GM03348 (cell line): ENCODE data around the gene MLXIPL.
"Not testable (repeated sequence)": the region's sequence is repeated elsewhere in the genome, so short reads cannot be mapped to it uniquely, and the experiment has no call there.

Source experiments
- DNase-seq: peaks from one replicate; pipeline ENCODE4 v3.0.0; 2012; ENCODE audit warnings: low spot score

Gene MLXIPL

DNA sequence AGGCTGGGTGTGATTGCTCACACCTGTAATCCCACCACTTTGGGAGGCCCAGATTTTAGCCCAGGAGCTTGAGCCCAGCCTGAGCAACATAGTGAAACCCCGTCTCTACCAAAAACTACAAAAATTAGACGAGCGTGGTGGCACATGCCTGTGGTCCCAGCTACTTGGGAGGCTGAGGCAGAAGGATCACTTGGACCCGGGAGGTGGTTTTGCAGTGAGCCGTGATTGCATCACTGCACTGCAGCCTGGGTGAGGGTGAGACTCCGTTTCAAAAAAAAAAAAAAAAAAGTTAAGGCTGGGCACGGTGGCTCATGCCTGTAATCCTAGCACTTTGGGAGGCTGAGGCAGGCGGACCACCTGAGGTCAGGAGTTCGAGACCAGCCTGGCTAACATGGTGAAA lies 43.3 kb downstream of the MLXIPL start:
- not testable (repeated sequence) for DNase-seq

DNA sequence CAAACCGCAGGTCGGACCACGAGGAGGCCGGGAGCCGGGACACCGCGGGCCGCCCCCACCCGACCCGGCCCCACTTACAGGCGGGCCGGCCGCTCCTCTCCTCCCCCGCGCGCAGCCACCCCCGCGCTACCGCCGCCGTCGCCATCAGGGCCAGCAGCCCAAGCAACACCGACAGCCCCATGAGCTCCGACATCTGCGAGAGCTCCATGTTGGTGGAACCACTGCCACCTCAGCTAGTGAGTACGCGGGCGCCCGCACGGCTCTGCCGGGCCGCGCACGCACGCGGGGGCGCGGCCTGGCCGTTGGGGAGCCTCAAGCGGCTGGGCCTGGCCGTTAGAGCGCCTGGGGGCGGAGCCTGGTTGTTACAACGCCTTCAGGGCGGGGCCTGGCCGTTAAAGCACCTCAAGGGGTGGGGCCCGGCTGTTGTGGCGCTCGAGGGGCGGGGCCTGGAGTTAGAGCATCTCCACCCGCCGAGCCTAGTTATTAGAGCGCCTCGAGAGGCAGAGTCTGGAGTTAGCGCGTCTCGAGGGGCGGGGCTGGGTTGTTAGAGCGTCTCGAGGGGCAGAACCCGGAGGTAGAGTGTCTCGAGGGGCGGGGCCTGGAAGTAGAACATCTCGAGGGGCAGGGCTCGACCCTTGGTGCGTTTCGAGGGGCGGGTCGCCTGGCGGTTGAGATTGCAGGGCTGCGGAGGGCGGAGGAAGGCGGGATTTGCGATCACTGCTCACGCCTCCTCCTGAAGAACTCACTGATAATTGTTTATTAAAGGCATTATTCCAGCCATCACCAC lies 45.8 kb downstream of the MLXIPL start, which contains the start of gene TBL2:
TSS of gene TBL2 (minus strand) at position 238 of the 787 bp plus-strand sequence. CDS start at position 208, 30 bp downstream.
- DNase-seq, result peak; percentile 98

DNA sequence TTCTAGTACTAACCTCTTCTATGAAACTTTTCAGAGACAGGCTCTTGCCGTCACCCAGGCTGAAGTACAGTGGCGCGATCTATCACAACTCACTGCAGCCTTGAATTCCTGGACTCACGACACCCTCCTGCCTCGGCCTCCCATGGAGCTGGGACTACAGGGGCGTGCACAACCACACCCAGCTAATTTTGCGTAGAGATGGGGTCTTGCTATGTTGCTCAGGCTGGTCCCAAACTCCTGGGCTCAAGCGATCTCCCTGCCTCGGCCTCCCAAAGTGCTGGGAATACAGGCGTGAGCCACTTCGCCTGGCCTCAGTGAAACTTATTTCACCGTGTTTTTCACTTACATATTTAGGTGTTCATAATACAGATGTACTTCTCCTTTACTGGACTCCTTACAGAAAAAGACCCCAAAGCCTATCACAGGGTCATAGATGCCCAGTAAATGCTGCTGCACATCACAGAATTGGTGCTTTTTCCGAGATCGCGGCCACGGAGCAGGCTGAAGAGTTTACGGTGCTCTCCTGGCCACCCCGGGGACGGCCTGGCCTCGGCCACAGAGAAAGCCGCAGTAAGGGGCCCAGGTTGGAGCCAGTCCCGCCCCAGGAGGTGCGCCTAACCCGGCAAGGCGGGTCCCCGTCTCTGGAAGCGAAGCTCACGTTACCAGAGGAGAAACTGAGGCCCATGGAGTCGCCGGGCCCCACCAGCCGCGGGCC lies 46.5 kb downstream of the MLXIPL start:
- no peak for DNase-seq

- DNase-seq, result no peak
These were observed 50.5 kb downstream of the MLXIPL start for GRCh38 chr7:73573791-73574190.

- DNase-seq, result no peak
These were observed 51.0 kb downstream of the MLXIPL start for GRCh38 chr7:73573276-73573675.

DNA sequence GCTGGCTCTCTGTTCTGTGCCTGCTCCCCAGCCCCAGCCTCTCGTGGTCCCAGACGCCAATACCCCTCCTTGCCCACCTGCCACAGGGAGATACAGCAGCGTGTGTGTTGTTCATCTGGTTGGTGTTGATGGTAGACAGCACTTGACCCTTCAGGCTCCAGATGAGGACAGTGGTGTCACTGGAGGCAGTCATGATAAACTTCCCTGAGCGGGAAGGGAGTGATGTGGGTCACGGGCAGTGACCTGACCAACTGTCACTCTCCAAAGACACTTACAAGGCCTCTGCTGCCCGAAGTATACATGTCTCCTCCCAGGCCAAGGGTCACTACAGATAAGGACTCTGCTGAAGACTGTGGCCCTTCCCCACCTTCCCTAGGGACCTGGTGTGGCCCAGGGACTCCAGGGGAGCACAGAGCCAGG lies 51.5 kb downstream of the MLXIPL start:
- no peak for DNase-seq

DNA sequence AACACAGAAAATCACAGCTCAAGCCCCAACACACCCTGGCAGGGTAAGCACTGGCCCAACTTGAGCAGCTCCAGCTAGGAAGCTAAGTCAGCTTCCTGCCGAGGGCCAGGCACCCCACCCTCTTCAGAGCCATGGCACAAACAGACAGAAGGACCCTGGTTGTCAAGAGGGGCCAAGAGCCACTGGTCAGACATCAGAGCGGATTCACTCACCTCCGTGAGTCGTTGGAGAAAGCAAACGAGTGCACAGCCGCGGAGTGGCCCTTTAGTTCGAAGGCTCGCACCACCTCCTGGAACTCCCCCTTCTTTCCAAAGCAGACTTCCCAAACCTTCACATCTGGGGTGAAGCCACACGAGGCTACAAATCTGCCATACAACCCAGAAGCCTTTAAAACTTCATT lies 53.3 kb downstream of the MLXIPL start:
- DNase-seq, result no peak

GRCh38 chr7:73570521-73570920 lies 53.8 kb downstream of the MLXIPL start:
- no peak for DNase-seq

- no peak for DNase-seq
These were observed 55.2 kb downstream of the MLXIPL start for GRCh38 chr7:73569042-73569608.

DNA sequence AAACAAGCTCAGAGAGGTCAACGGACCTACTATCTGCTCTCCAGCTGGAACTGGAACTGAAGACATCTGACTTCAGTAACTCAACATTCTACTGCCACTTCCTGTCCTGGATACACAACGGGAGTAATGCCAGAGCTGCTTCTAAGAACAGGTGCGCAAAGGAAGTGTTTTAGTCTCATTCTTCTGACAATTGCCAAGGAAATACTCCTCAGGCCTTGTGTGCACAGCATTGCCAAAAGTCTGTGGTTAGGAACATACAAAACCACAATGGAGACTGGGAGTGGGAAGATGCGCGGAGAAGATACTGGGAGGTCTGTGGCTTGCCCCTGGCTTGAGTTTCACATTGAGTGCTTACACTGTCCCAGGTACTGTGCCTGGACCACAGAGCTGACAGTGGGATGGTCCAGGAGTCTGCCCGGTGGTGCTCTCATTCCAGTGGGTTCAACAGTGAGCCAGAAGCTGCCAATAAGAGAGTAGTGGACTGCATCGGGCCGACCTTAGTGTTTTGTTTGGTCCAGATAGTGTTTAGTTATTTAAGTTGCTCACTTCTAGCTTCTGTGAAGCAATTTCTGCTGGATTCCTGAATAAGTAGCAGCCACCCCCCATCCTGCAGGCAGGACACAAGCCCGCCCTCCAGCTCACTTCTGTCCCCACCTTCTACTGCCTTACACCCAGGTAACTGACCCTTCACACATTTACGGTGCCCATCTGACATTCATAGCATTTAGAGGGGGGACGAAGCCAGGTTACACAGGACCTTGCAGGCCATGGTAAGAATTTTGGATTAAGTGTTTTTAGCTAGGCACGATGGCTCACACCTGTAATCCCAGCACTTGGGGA lies 56.3 kb downstream of the MLXIPL start:
- no peak for DNase-seq

DNA sequence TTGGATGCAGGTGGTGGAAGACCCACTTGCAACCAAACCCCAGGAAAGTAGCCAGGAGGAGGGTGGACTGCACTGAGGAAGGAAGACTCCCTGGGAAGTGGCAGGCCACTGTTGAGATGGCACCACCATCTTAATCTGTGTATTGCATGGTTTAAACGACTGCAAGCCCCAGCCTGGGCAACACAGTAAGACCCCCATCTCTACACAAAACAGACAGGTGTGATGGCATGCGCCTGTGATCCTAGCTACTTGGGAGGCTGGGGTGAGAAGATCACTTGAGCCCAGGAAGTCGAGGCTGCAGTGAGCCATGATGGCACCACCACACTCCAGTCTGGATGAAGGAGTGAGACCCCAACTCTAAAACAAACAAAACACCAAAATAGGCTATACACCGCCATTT lies 57.2 kb downstream of the MLXIPL start:
- no peak for DNase-seq

DNA sequence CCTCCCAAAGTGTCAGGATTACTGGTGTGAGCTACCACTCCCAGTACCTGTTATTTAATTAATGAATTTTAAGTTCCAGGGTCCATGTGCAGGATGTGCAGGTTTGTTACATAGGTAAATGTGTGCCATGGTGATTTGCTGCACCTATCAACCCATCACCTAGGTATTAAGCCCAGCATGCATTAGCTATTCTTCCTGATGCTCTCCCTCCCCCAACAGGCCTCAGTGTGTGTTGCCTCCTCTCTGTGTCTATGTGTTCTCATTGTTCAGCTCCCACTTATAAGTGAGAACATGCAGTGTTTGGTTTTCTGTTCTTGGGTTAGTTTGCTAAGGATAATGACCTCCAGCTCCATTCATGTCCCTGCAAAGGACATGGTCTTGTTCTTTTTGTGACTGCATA lies 57.9 kb downstream of the MLXIPL start:
- not testable (repeated sequence) for DNase-seq

- DNase-seq, result no peak
These were observed 58.5 kb downstream of the MLXIPL start for GRCh38 chr7:73565675-73566340.

GRCh38 chr7:73560109-73560835 lies 64.0 kb downstream of the MLXIPL start:
- DNase-seq, result peak; percentile 82

- peak; percentile 99 for DNase-seq
These were observed 66.7 kb downstream of the MLXIPL start, which contains the start of gene BCL7B for GRCh38 chr7:73557397-73558257. TSS of gene BCL7B (minus strand) at chr7:73557690. CDS start at chr7:73557578, 112 bp downstream.

GRCh38 chr7:73557108-73557396 lies 67.3 kb downstream of the MLXIPL start:
- peak; percentile 99 for DNase-seq

DNA sequence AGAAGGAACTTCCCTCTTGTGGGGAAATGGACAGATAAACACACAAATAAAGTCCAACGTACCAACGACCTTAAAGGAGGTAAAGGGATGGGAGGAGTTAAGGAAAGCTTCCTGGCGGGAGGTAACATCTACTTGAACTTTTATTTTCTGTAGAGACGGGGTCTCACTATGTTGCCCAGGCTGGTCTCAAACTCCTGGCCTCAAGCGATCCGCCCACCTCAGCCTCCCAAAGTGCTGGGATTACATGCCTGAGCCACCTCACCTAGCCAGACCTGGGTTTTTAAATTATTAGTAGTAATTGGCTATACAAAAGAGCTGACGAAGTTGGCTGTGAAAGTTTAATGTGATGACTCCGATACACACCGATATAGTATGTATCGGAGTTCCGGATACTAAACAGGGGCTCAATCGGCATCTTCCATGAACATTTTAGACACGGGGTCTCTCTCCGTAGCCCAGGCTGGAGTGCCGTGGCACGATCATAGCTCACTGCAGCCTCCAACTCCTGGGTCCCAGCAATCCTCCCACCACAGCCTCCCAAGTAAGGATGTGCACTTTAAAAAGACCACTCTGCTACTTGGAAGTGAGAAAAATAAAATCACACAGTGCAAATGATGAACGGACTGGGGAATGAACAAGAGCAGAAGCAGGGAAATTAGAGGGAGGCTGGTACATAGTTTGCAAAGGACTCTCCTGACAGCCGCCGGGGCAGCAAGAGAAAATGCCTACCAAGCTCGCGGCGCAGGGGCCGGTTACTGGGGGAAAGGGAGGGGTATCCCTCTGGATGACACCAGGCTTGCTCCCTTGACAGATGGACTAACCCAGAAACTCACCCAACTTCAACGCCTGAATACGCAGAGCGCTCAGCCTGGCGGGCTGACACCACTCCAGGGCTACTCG lies 67.9 kb downstream of the MLXIPL start:
- DNase-seq, result no peak

- peak; percentile 50 for DNase-seq
These were observed 68.8 kb downstream of the MLXIPL start for GRCh38 chr7:73555411-73555982.
